Stimulated activated naive CD8-positive, alpha-beta T cell treated with anti-CD3 and anti-CD28 coated beads, Interleukin-15, Interleukin-2, amounts not matched to agents 100 ng/mL and 50 ng/mL, for 24 hours (primary cell): ENCODE data around the gene NBPF3.
"Not testable (repeated sequence)": the region's sequence is repeated elsewhere in the genome, so short reads cannot be mapped to it uniquely, and the experiment has no call there.

Experiments used
- H3K27ac Mint-ChIP-seq: one replicate; pipeline ENCODE4 v1.8.0; 2021; ENCODE audit warnings: mild to moderate bottlenecking, mixed read lengths
- H3K27me3 Mint-ChIP-seq: one replicate; pipeline ENCODE4 v1.8.0; 2021; ENCODE audit warnings: mixed read lengths
- H3K36me3 Mint-ChIP-seq: one replicate; pipeline ENCODE4 v1.8.0; 2021; ENCODE audit warnings: low read depth, mixed read lengths
- H3K4me1 Mint-ChIP-seq: one replicate; pipeline ENCODE4 v1.8.0; 2021; ENCODE audit warnings: low read depth, mixed read lengths
- H3K4me3 Mint-ChIP-seq: one replicate; pipeline ENCODE4 v1.8.0; 2021; ENCODE audit warnings: mild to moderate bottlenecking, mixed read lengths
- H3K9me3 Mint-ChIP-seq: one replicate; pipeline ENCODE4 v1.8.0; 2021; ENCODE audit warnings: mixed read lengths

Gene NBPF3

GRCh38 chr1:21439721-21440629, at the start of gene NBPF3:
Gene NBPF3, plus strand, starts transcription at chr1:21440137. Its CDS starts 4,950 bp downstream, at chr1:21445087.
- Mint-ChIP-seq H3K27me3 (peaks cover 3% of the 10 kb centered on the region), H3K36me3 (no peaks in the 10 kb centered on the region), H3K9me3 (no peaks in the 10 kb centered on the region), H3K27ac (peak within 1 kb of the TSS; percentile 63), H3K4me1 (peaks cover 13% of the 10 kb centered on the region), H3K4me3 (peak within 1 kb of the TSS; percentile 83)

- Mint-ChIP-seq H3K9me3 (no peaks in the 10 kb centered on the region), H3K27ac (no peak overlapping the region), H3K4me1 (peaks cover 13% of the 10 kb centered on the region), H3K36me3 (no peaks in the 10 kb centered on the region), H3K4me3 (no peak overlapping the region), H3K27me3 (peaks cover 14% of the 10 kb centered on the region)
Measured at GRCh38 chr1:21391497-21391896, 48.4 kb upstream of the NBPF3 start.

- no peak overlapping the region for H3K27ac Mint-ChIP-seq
- H3K36me3 Mint-ChIP-seq, result no peaks in the 10 kb centered on the region
- no peaks in the 10 kb centered on the region for H3K9me3 Mint-ChIP-seq
- H3K4me3 Mint-ChIP-seq, result no peak overlapping the region
- H3K27me3 Mint-ChIP-seq, result peaks cover 14% of the 10 kb centered on the region
- H3K4me1 Mint-ChIP-seq, result peaks cover 13% of the 10 kb centered on the region
Measured at GRCh38 chr1:21392587-21393263, 47.2 kb upstream of the NBPF3 start.

- Mint-ChIP-seq H3K36me3 (no peaks in the 10 kb centered on the region), H3K4me3 (no peak overlapping the region), H3K27ac (no peak overlapping the region), H3K9me3 (no peaks in the 10 kb centered on the region), H3K27me3 (peaks cover 15% of the 10 kb centered on the region), H3K4me1 (peaks cover 9% of the 10 kb centered on the region)
Measured at GRCh38 chr1:21396516-21396915, 43.4 kb upstream of the NBPF3 start.

GRCh38 chr1:21397813-21398188, 42.1 kb upstream of the NBPF3 start:
- H3K9me3 Mint-ChIP-seq, result no peaks in the 10 kb centered on the region
- peak overlapping the region; percentile 60 for H3K4me3 Mint-ChIP-seq
- peaks cover 9% of the 10 kb centered on the region for H3K4me1 Mint-ChIP-seq
- peak overlapping the region; percentile 52 for H3K27ac Mint-ChIP-seq
- H3K27me3 Mint-ChIP-seq, result peaks cover 8% of the 10 kb centered on the region
- H3K36me3 Mint-ChIP-seq, result no peaks in the 10 kb centered on the region

GRCh38 chr1:21401726-21402346, 38.1 kb upstream of the NBPF3 start:
- not testable (repeated sequence) for H3K9me3 Mint-ChIP-seq, H3K4me1 Mint-ChIP-seq, H3K4me3 Mint-ChIP-seq, H3K27ac Mint-ChIP-seq, H3K36me3 Mint-ChIP-seq
- peaks cover 13% of the 10 kb centered on the region for H3K27me3 Mint-ChIP-seq

GRCh38 chr1:21406659-21407058, 33.3 kb upstream of the NBPF3 start:
- no peaks in the 10 kb centered on the region for H3K36me3 Mint-ChIP-seq
- H3K27me3 Mint-ChIP-seq, result peaks cover 15% of the 10 kb centered on the region
- H3K4me1 Mint-ChIP-seq, result no peaks in the 10 kb centered on the region
- no peak overlapping the region for H3K4me3 Mint-ChIP-seq
- no peaks in the 10 kb centered on the region for H3K9me3 Mint-ChIP-seq
- no peak overlapping the region for H3K27ac Mint-ChIP-seq

- peaks cover 10% of the 10 kb centered on the region for H3K27me3 Mint-ChIP-seq
- not testable (repeated sequence) for H3K27ac Mint-ChIP-seq
Measured at GRCh38 chr1:21409897-21410296, 30.0 kb upstream of the NBPF3 start.

GRCh38 chr1:21414015-21414414, 25.9 kb upstream of the NBPF3 start:
- Mint-ChIP-seq H3K36me3 (no peaks in the 10 kb centered on the region), H3K27me3 (peaks cover 27% of the 10 kb centered on the region), H3K4me3 (no peak overlapping the region), H3K4me1 (no peaks in the 10 kb centered on the region), H3K27ac (no peak overlapping the region), H3K9me3 (no peaks in the 10 kb centered on the region)

More at GRCh38 chr1:21409897-21410296, 30.0 kb upstream of the NBPF3 start:
- H3K4me1 Mint-ChIP-seq, H3K4me3 Mint-ChIP-seq, H3K36me3 Mint-ChIP-seq, H3K9me3 Mint-ChIP-seq: not testable (repeated sequence)

GRCh38 chr1:21420378-21420777, 19.6 kb upstream of the NBPF3 start:
- not testable (repeated sequence) for H3K4me3 Mint-ChIP-seq, H3K9me3 Mint-ChIP-seq, H3K36me3 Mint-ChIP-seq, H3K27ac Mint-ChIP-seq, H3K4me1 Mint-ChIP-seq
- H3K27me3 Mint-ChIP-seq, result peaks cover 29% of the 10 kb centered on the region

GRCh38 chr1:21421307-21421706, 18.6 kb upstream of the NBPF3 start:
- peaks cover 25% of the 10 kb centered on the region for H3K27me3 Mint-ChIP-seq
- not testable (repeated sequence) for H3K4me3 Mint-ChIP-seq, H3K9me3 Mint-ChIP-seq, H3K4me1 Mint-ChIP-seq, H3K36me3 Mint-ChIP-seq, H3K27ac Mint-ChIP-seq

- not testable (repeated sequence) for H3K36me3 Mint-ChIP-seq, H3K27ac Mint-ChIP-seq, H3K9me3 Mint-ChIP-seq, H3K4me3 Mint-ChIP-seq, H3K4me1 Mint-ChIP-seq
- H3K27me3 Mint-ChIP-seq, result peaks cover 14% of the 10 kb centered on the region
Measured at GRCh38 chr1:21427798-21428480, 12.0 kb upstream of the NBPF3 start.

GRCh38 chr1:21428481-21429073, 11.4 kb upstream of the NBPF3 start:
- not testable (repeated sequence) for H3K4me3 Mint-ChIP-seq, H3K27ac Mint-ChIP-seq, H3K4me1 Mint-ChIP-seq, H3K36me3 Mint-ChIP-seq, H3K9me3 Mint-ChIP-seq
- peaks cover 14% of the 10 kb centered on the region for H3K27me3 Mint-ChIP-seq

- H3K27ac Mint-ChIP-seq, H3K36me3 Mint-ChIP-seq, H3K4me3 Mint-ChIP-seq, H3K9me3 Mint-ChIP-seq, H3K4me1 Mint-ChIP-seq: not testable (repeated sequence)
- peaks cover 11% of the 10 kb centered on the region for H3K27me3 Mint-ChIP-seq
Measured at GRCh38 chr1:21429210-21429609, 10.7 kb upstream of the NBPF3 start.
